ENCODE results near the gene NABP2. TPM values are rescaled to one million over a fixed set of nuclear protein-coding genes. Genes with fewer than 3 reads are reported as not detected.

NABP2 gene
- total RNA-seq, 4 donors from 2014 or later, result 29.6 to 75.0 (median 42.8) TPM

GRCh38 chr12:56188778-56189098 lies 35.4 kb upstream of the NABP2 start:
- TF ChIP-seq CTCF (IDR thresholded peaks at IDR 0.05 in 4 of 5, conservative IDR thresholded peaks at IDR 0.05 in 1 of 5) (no peak), POLR2A (IDR thresholded peaks at IDR 0.05) (no peak)
- peak overlapping the region; percentile 89 to 94 (median 94) for H3K27ac ChIP-seq
- peaks cover 2 to 24% of the 10 kb centered on the region in 2 donors for H3K36me3 ChIP-seq
- intact Hi-C loops (cut with DNase I; ENCODE audit: low total_unique reads), result loop anchor here (1.0 to 2.0 kb wide), 3 partner anchors 30 to 69 kb away; partner anchors contain the start of gene MYL6
- no peaks in the 10 kb centered on the region for H3K9me3 ChIP-seq
- in situ Hi-C loops (cut with MboI; ENCODE audit: low sequenced_read_pairs in 4 of 4), result loop anchor here in 3 of 4 donors (5.0 to 25.0 kb wide), 3 partner anchors 61 to 274 kb away; partner anchors contain the start of genes ESYT1 (in 3 of the 3), MIP (in 1 of the 3) and SPRYD4 (in 1 of the 3)
- no peaks in the 10 kb centered on the region for H3K27me3 ChIP-seq
- DNase-seq (no peak), ATAC-seq (no peak)
- H3K4me3 ChIP-seq, result peak overlapping the region; percentile 76 to 90 (median 82)
- H3K4me1 ChIP-seq, result peaks cover 16 to 28% of the 10 kb centered on the region in 2 donors

- in situ Hi-C loops (cut with MboI; ENCODE audit: low sequenced_read_pairs in 4 of 4) (loop anchor here in 3 of 4 donors (5.0 to 25.0 kb wide), 3 partner anchors 62 to 273 kb away; partner anchors contain the start of genes ESYT1 (in 3 of the 3), MIP (in 1 of the 3) and SPRYD4 (in 1 of the 3)), intact Hi-C loops (cut with DNase I; ENCODE audit: low total_unique reads) (loop anchor here (1.0 to 2.0 kb wide), 3 partner anchors 31 to 70 kb away; partner anchors contain the start of gene MYL6)
- ATAC-seq (peak; percentile 90), DNase-seq (peak; percentile 77 to 88)
- Histone ChIP-seq H3K4me3 (peak within 1 kb of the TSS; percentile 76 to 90 (median 82)), H3K4me1 (peaks cover 16 to 28% of the 10 kb centered on the region in 2 donors), H3K9me3 (no peaks in the 10 kb centered on the region), H3K27me3 (no peaks in the 10 kb centered on the region), H3K36me3 (peaks cover 0 to 18% of the 10 kb centered on the region in 2 donors), H3K27ac (peak within 1 kb of the TSS; percentile 89 to 94 (median 94))
- TF ChIP-seq POLR2A (IDR thresholded peaks at IDR 0.05) (peak; percentile 20 to 41), CTCF (IDR thresholded peaks at IDR 0.05 in 4 of 5, conservative IDR thresholded peaks at IDR 0.05 in 1 of 5) (peak; percentile 74 to 88 (median 84))
These were observed 34.8 kb upstream of the NABP2 start, which contains the start of gene SMARCC2 for GRCh38 chr12:56189099-56189917. Gene SMARCC2 (minus strand): TSS chr12:56189483. CDS start chr12:56189461, 22 bp downstream.

GRCh38 chr12:56189918-56190694 lies 34.0 kb upstream of the NABP2 start:
- in situ Hi-C loops (cut with MboI; ENCODE audit: low sequenced_read_pairs in 4 of 4) (loop anchor here (5.0 to 25.0 kb wide), 5 partner anchors 37 to 275 kb away; partner anchors contain the start of genes ESYT1 (in 3 of the 4), SPRYD4 (in 3 of the 4) and MIP (in 1 of the 4)), intact Hi-C loops (cut with DNase I; ENCODE audit: low total_unique reads) (loop anchor here (1.0 to 2.0 kb wide), 4 partner anchors 31 to 275 kb away; partner anchors contain the start of gene MYL6)
- Histone ChIP-seq H3K27ac (peak overlapping the region; percentile 89 to 94 (median 94)), H3K27me3 (no peaks in the 10 kb centered on the region), H3K4me1 (peaks cover 16 to 28% of the 10 kb centered on the region in 2 donors), H3K4me3 (peak overlapping the region; percentile 76 to 88 (median 79)), H3K9me3 (no peaks in the 10 kb centered on the region), H3K36me3 (peaks cover 0 to 10% of the 10 kb centered on the region in 2 donors)
- TF ChIP-seq CTCF (IDR thresholded peaks at IDR 0.05 in 4 of 5, conservative IDR thresholded peaks at IDR 0.05 in 1 of 5), result no peak
- TF ChIP-seq POLR2A (IDR thresholded peaks at IDR 0.05), result no peak
- DNase-seq, result peak; percentile 32 to 68
- peak; percentile 40 to 60 for ATAC-seq

GRCh38 chr12:56190695-56191155 lies 33.4 kb upstream of the NABP2 start:
- Histone ChIP-seq H3K36me3 (peaks cover 0 to 4% of the 10 kb centered on the region in 2 donors), H3K4me1 (peaks cover 16 to 28% of the 10 kb centered on the region in 2 donors), H3K27ac (peak overlapping the region; percentile 89 to 94 (median 94)), H3K4me3 (peak overlapping the region; percentile 76 to 88 (median 79)), H3K27me3 (no peaks in the 10 kb centered on the region), H3K9me3 (no peaks in the 10 kb centered on the region)
- intact Hi-C loops (cut with DNase I; ENCODE audit: low total_unique reads) (loop anchor here (1.0 to 2.0 kb wide), 2 partner anchors 66 to 274 kb away; no protein-coding TSS in a partner anchor), in situ Hi-C loops (cut with MboI; ENCODE audit: low sequenced_read_pairs in 4 of 4) (loop anchor here in 3 of 4 donors (5.0 to 25.0 kb wide), 3 partner anchors 37 to 274 kb away; partner anchors contain the start of genes SPRYD4 (in 3 of the 3) and MIP (in 1 of the 3))
- TF ChIP-seq CTCF (IDR thresholded peaks at IDR 0.05 in 4 of 5, conservative IDR thresholded peaks at IDR 0.05 in 1 of 5), result no peak
- TF ChIP-seq POLR2A (IDR thresholded peaks at IDR 0.05), result no peak
- DNase-seq (no peak), ATAC-seq (no peak)

All from gastrocnemius medialis (tissue), 4 donors.